RWPE2 (cell line): Measurements from ENCODE around the gene HERPUD2.

Experiments used
- ATAC-seq: fragments of 200-7000 bp; cut with Tn5 transposase; 3 replicates; pipeline ENCODE4 v1.9.1; 2021; ENCODE audit warnings: low read depth
- DNase-seq: peaks from one replicate; pipeline ENCODE4 v3.0.0-alpha.2; 2020; ENCODE audit warnings: low spot score
- H3K27ac ChIP-seq: fragments of 450-650 bp; 2 replicates; pipeline ENCODE4 v1.5.1; 2017; ENCODE audit warnings: mild to moderate bottlenecking; ENCODE audit not compliant: poor library complexity, severe bottlenecking
- H3K27me3 ChIP-seq: fragments of 250-450 bp; sonication (Bioruptor Pico); 2 replicates; pipeline ENCODE4 v1.5.1; 2021; ENCODE audit warnings: mild to moderate bottlenecking, moderate library complexity; ENCODE audit not compliant: insufficient read depth, poor library complexity, severe bottlenecking
- H3K36me3 ChIP-seq: fragments of 250-450 bp; sonication (Bioruptor Pico); 2 replicates; pipeline ENCODE4 v1.5.1; 2020; ENCODE audit warnings: low read depth, mild to moderate bottlenecking, moderate library complexity
- H3K4me1 ChIP-seq: fragments of 250-450 bp; sonication (Bioruptor Pico); 2 replicates; pipeline ENCODE4 v1.5.1; 2021; ENCODE audit warnings: mild to moderate bottlenecking, moderate library complexity; ENCODE audit not compliant: insufficient read depth, poor library complexity, severe bottlenecking
- H3K4me3 ChIP-seq: fragments of 250-450 bp; sonication (Bioruptor Pico); 2 replicates; pipeline ENCODE4 v1.5.1; 2021; ENCODE audit warnings: mild to moderate bottlenecking, moderate library complexity; ENCODE audit not compliant: severe bottlenecking
- H3K9me3 ChIP-seq: fragments of 250-450 bp; sonication (Bioruptor Pico); 2 replicates; pipeline ENCODE4 v1.5.1; 2021; ENCODE audit warnings: mild to moderate bottlenecking, moderate library complexity; ENCODE audit not compliant: severe bottlenecking
- CTCF ChIP-seq: fragments of 450-650 bp; IDR thresholded peaks from one replicate; pipeline ENCODE4 v1.5.1; 2017; ENCODE audit warnings: mild to moderate bottlenecking, moderate library complexity; ENCODE audit not compliant: poor library complexity, severe bottlenecking

The HERPUD2 gene

GRCh38 chr7:35652124-35652523 is 42.8 kb downstream of the HERPUD2 start:
- TF ChIP-seq CTCF, result no peak
- Histone ChIP-seq H3K9me3 (no peaks in the 10 kb centered on the region), H3K36me3 (peaks cover 5% of the 10 kb centered on the region; the same call in 1 of the 2 replicates), H3K27ac (no peak overlapping the region), H3K27me3 (no peaks in the 10 kb centered on the region), H3K4me3 (no peak overlapping the region), H3K4me1 (no peaks in the 10 kb centered on the region)
- ATAC-seq, result no peak
- no peak for DNase-seq

GRCh38 chr7:35650751-35651150 is 44.2 kb downstream of the HERPUD2 start:
- Histone ChIP-seq H3K4me1 (no peaks in the 10 kb centered on the region), H3K27ac (no peak overlapping the region), H3K4me3 (no peak overlapping the region), H3K36me3 (peaks cover 2% of the 10 kb centered on the region; the same call in 1 of the 2 replicates), H3K9me3 (no peaks in the 10 kb centered on the region), H3K27me3 (no peaks in the 10 kb centered on the region)
- no peak for TF ChIP-seq CTCF
- DNase-seq (no peak), ATAC-seq (no peak)

GRCh38 chr7:35649711-35650110 is 45.2 kb downstream of the HERPUD2 start:
- no peak for TF ChIP-seq CTCF
- H3K4me1 ChIP-seq, result no peaks in the 10 kb centered on the region
- H3K4me3 ChIP-seq, result no peak overlapping the region
- no peak overlapping the region for H3K27ac ChIP-seq
- peaks cover 7% of the 10 kb centered on the region; the same call in 1 of the 2 replicates for H3K36me3 ChIP-seq
- H3K27me3 ChIP-seq, result no peaks in the 10 kb centered on the region
- DNase-seq (no peak), ATAC-seq (no peak)
- H3K9me3 ChIP-seq, result no peaks in the 10 kb centered on the region

- H3K9me3 ChIP-seq, result no peaks in the 10 kb centered on the region
- no peak for ATAC-seq
- no peaks in the 10 kb centered on the region for H3K4me1 ChIP-seq
- H3K36me3 ChIP-seq, result peaks cover 7% of the 10 kb centered on the region; the same call in 1 of the 2 replicates
- H3K4me3 ChIP-seq, result no peak overlapping the region
- TF ChIP-seq CTCF, result no peak
- H3K27me3 ChIP-seq, result no peaks in the 10 kb centered on the region
- no peak overlapping the region for H3K27ac ChIP-seq
- DNase-seq, result no peak
These were observed 46.6 kb downstream of the HERPUD2 start for GRCh38 chr7:35648367-35648766.

GRCh38 chr7:35647171-35647574 is 47.8 kb downstream of the HERPUD2 start:
- no peak for TF ChIP-seq CTCF
- Histone ChIP-seq H3K27me3 (no peaks in the 10 kb centered on the region), H3K9me3 (no peaks in the 10 kb centered on the region), H3K4me1 (no peaks in the 10 kb centered on the region), H3K27ac (no peak overlapping the region), H3K4me3 (no peak overlapping the region), H3K36me3 (peaks cover 10% of the 10 kb centered on the region; the same call in 1 of the 2 replicates)
- DNase-seq (no peak), ATAC-seq (no peak)
